ENCODE data around the gene TSC2. TPM values are rescaled to one million over a fixed set of nuclear protein-coding genes. Genes with fewer than 3 reads are reported as not detected.
"Not testable (repeated sequence)": the region's sequence is repeated elsewhere in the genome, so short reads cannot be mapped to it uniquely, and the experiment has no call there.

Gene TSC2
- total RNA-seq, 4 donors from 2014 or later: 75.4 to 507 (median 111) TPM

- no peak for DNase-seq (ENCODE audit: low spot score in 2 of 2)
- Histone ChIP-seq H3K27me3 (no peaks in the 10 kb centered on the region), H3K36me3 (peaks cover 3 to 90% (median 13%) of the 10 kb centered on the region in 3 donors), H3K27ac (no peak overlapping the region), H3K4me1 (no peaks in the 10 kb centered on the region), H3K9me3 (no peaks in the 10 kb centered on the region), H3K4me3 (no peak overlapping the region)
- TF ChIP-seq, protein P1, sequence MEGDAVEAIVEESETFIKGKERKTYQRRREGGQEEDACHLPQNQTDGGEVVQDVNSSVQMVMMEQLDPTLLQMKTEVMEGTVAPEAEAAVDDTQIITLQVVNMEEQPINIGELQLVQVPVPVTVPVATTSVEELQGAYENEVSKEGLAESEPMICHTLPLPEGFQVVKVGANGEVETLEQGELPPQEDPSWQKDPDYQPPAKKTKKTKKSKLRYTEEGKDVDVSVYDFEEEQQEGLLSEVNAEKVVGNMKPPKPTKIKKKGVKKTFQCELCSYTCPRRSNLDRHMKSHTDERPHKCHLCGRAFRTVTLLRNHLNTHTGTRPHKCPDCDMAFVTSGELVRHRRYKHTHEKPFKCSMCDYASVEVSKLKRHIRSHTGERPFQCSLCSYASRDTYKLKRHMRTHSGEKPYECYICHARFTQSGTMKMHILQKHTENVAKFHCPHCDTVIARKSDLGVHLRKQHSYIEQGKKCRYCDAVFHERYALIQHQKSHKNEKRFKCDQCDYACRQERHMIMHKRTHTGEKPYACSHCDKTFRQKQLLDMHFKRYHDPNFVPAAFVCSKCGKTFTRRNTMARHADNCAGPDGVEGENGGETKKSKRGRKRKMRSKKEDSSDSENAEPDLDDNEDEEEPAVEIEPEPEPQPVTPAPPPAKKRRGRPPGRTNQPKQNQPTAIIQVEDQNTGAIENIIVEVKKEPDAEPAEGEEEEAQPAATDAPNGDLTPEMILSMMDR (IDR thresholded peaks at IDR 0.05): no peak
- TF ChIP-seq EP300 (IDR thresholded peaks at IDR 0.05) (no peak), POLR2A (IDR thresholded peaks at IDR 0.05) (no peak)
- WGBS, 2 donors: 90 to 95% methylated on average over 16 of the region's 19 CpGs
These were observed 54.7 kb downstream of the TSC2 start for GRCh38 chr16:2102471-2102870.

DNA sequence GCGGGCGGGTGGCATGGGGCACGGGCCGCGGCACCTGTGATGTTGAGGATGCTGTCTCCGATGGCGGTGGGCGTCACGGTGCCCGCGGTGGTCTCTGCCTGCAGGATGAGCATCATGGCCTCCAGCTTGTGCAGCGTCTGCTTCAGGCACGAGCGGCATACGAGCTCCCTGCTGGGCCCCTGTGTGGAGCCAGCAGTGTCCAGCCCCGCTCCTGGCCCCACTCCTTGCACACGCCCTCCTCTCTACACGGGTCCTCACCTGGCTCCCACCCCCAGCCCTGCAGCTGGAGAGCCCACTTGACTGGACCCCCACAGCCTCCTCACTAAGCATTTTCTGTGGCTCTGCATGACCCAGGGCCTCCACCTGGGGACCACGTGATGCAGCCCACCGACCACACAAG, 56.7 kb downstream of the TSC2 start:
- H3K9me3 ChIP-seq; DNase-seq (ENCODE audit: low spot score in 2 of 2); H3K4me1 ChIP-seq; H3K4me3 ChIP-seq; H3K27ac ChIP-seq; H3K27me3 ChIP-seq: not testable (repeated sequence)
- H3K36me3 ChIP-seq: peaks cover 3 to 96% (median 22%) of the 10 kb centered on the region in 3 donors
- WGBS, 2 donors: 75 to 86% methylated on average over 2 to 14 of the region's 20 CpGs

GRCh38 chr16:2105291-2105690, 57.5 kb downstream of the TSC2 start:
- not testable (repeated sequence) for H3K27ac ChIP-seq; DNase-seq (ENCODE audit: low spot score in 2 of 2); H3K4me1 ChIP-seq; H3K4me3 ChIP-seq; H3K27me3 ChIP-seq; H3K9me3 ChIP-seq
- H3K36me3 ChIP-seq: peaks cover 3 to 96% (median 18%) of the 10 kb centered on the region in 3 donors
- 85 to 89% methylated on average over 14 to 19 of the region's 21 CpGs for WGBS, 2 donors

DNA sequence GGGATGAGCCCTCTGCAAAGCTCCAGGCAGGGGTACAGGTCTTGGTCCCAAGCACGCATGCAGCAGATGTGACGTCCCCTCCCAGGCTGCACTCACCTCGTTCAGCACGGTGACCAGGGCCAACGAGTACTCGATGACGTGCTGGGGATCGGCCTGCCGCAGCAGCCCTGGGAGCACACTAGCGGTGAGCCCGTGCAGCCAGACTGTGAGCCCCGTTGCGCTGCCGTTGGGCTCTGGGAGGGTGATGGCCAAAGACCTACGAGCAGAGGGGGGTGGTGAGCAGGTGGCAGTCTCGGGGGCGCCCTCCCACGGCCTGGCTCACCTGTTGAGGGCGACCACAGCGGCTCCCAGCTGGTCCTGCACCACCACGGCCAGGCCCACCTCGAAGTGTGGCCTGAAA, 58.0 kb downstream of the TSC2 start:
- not testable (repeated sequence) for H3K9me3 ChIP-seq; H3K27me3 ChIP-seq; H3K4me1 ChIP-seq; DNase-seq (ENCODE audit: low spot score in 2 of 2); H3K4me3 ChIP-seq; H3K27ac ChIP-seq
- 80 to 82% methylated on average over 3 to 6 of the region's 22 CpGs for WGBS, 2 donors
- H3K36me3 ChIP-seq: peaks cover 3 to 96% (median 18%) of the 10 kb centered on the region in 3 donors

GRCh38 chr16:2106211-2106610, 58.4 kb downstream of the TSC2 start:
- H3K4me1 ChIP-seq; H3K9me3 ChIP-seq; H3K4me3 ChIP-seq; DNase-seq (ENCODE audit: low spot score in 2 of 2); H3K27me3 ChIP-seq; H3K27ac ChIP-seq: not testable (repeated sequence)
- WGBS, 2 donors: 94 to 100% methylated on average over 2 to 13 of the region's 38 CpGs
- H3K36me3 ChIP-seq: peaks cover 3 to 96% (median 18%) of the 10 kb centered on the region in 3 donors

DNA sequence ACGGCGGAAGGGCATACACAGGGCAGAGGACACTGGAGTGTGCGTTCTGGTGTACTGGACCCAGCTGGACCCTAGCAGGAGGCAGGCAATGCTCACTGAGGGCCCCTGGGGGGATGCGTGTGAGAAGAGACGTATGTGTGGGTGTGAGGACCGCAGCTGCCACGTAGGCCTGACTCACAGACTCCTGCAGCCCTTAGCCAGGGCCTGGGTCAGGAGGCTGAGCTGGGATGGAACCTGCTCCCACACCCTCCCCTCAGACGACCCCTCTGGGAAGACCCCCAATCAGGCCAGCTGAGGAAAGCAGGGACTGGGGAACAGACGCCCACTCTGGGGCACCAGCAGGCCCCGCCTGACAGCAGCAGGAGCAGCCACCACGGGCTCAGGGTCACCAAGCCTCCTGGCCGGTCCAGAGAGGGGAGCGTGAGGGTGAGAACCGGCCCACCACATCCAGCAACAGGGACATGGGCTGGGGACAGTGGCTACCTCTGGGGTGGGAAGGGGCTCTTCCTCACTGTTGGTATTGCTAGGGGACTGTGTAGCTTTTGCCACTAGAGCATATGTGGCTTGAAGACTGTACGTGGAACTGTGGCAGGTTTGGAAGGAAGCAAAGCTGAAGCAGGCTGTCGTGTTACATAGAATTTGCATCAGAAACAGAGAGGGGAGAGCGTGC, 59.5 kb downstream of the TSC2 start:
- not testable (repeated sequence) for H3K27ac ChIP-seq; H3K9me3 ChIP-seq; H3K4me1 ChIP-seq; DNase-seq (ENCODE audit: low spot score in 2 of 2); H3K4me3 ChIP-seq; H3K27me3 ChIP-seq
- 74 to 76% methylated on average over 13 to 17 of the region's 17 CpGs for WGBS, 2 donors
- peaks cover 3 to 96% (median 18%) of the 10 kb centered on the region in 3 donors for H3K36me3 ChIP-seq

DNA sequence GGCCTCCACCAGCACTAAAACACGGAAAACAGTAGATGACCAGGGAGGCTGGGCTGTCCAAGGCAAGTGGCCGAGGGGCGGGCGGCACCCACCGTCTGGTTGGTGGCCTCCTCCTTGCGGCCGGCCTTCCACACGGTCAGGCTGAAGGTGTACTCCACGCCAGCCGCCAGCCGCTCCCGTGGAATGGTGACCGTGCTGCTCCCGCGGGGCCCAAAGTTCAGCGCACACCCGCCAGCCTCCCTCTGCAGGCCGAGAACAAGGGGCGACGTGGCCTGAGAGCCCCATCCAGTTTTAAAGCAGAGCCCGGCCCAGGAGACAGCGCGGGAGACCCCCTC, 60.0 kb downstream of the TSC2 start:
- H3K9me3 ChIP-seq; DNase-seq (ENCODE audit: low spot score in 2 of 2); H3K4me1 ChIP-seq; H3K4me3 ChIP-seq; H3K27ac ChIP-seq; H3K27me3 ChIP-seq: not testable (repeated sequence)
- 93 to 94% methylated on average over 15 to 20 of the region's 23 CpGs for WGBS, 2 donors
- peaks cover 3 to 96% (median 18%) of the 10 kb centered on the region in 3 donors for H3K36me3 ChIP-seq

GRCh38 chr16:2108446-2109270, 60.9 kb downstream of the TSC2 start:
- not testable (repeated sequence) for DNase-seq (ENCODE audit: low spot score in 2 of 2); H3K4me3 ChIP-seq; H3K27me3 ChIP-seq; H3K27ac ChIP-seq; H3K9me3 ChIP-seq; H3K4me1 ChIP-seq
- H3K36me3 ChIP-seq: peaks cover 3 to 94% (median 18%) of the 10 kb centered on the region in 3 donors
- 95 to 96% methylated on average over 52 to 56 of the region's 73 CpGs for whole genome bisulfite sequencing, 2 donors

DNA sequence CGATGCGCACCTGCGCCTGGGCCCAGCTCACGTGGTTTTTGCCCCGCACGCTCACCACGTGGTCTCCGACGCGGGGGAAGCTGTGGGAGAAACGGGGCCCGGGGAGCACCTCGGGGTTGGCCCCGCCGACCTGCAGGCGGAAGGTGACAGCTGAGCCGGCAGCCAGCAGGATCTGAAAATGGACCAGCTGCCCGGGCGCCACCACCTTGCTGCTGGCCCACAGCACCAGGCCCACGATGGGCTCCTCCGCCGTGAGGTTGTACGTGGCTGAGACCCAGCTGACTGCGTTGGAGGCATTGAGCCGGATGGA, 61.4 kb downstream of the TSC2 start:
- not testable (repeated sequence) for H3K4me3 ChIP-seq; H3K27ac ChIP-seq; H3K9me3 ChIP-seq; DNase-seq (ENCODE audit: low spot score in 2 of 2); H3K4me1 ChIP-seq; H3K27me3 ChIP-seq
- WGBS, 2 donors: 94 to 95% methylated on average over 9 to 24 of the region's 25 CpGs
- peaks cover 3 to 95% (median 18%) of the 10 kb centered on the region in 3 donors for H3K36me3 ChIP-seq

DNA sequence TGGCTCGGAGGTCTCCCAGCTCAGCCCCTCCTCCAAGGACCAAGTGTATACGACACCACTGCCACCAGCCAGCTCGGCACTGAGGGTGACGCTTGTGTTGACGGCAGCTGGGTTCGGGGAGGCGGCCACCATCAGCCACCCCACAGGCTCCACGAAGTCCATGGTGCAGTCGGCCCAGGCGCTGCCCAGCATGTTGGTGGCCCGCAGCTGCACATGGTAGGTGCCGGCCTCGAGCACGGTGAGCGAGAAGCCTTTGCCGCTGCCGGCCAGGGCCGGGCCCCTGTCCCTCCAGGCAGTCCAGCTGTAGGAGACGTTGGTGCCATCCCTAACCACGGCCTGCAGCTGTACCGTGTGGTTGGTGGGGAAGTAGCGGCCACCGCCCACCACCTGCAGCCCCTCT, 62.1 kb downstream of the TSC2 start:
- not testable (repeated sequence) for H3K27me3 ChIP-seq; H3K9me3 ChIP-seq; DNase-seq (ENCODE audit: low spot score in 2 of 2); H3K4me3 ChIP-seq; H3K27ac ChIP-seq; H3K4me1 ChIP-seq
- WGBS, 2 donors: 73% methylated on average over 3 of the region's 23 CpGs; no CpG with 5 or more reads in 1 of the 2 donors
- peaks cover 3 to 96% (median 18%) of the 10 kb centered on the region in 3 donors for H3K36me3 ChIP-seq

GRCh38 chr16:2110332-2111008, 62.7 kb downstream of the TSC2 start:
- not testable (repeated sequence) for H3K9me3 ChIP-seq; H3K4me3 ChIP-seq; H3K27ac ChIP-seq; H3K27me3 ChIP-seq; H3K4me1 ChIP-seq; DNase-seq (ENCODE audit: low spot score in 2 of 2)
- peaks cover 3 to 97% (median 18%) of the 10 kb centered on the region in 3 donors for H3K36me3 ChIP-seq
- WGBS, 2 donors: 90 to 92% methylated on average over 25 to 35 of the region's 43 CpGs

DNA sequence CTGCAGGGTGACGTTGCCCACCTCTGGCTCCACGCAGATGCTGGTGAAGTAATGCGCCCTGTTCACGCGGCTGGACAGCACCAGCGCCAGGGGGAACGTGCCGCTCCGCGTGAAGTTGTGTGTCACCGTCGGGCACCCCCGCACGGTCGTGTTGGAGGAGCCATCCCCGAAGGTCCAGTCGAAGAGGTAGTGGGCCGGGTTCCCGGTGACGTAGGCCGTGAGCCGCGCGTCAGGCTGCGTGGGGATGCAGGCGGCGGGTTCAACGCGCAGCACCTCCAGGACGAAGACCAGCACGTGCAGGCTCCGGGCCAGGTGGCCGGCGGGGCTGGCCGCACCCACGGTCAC, 63.2 kb downstream of the TSC2 start:
- H3K27me3 ChIP-seq; DNase-seq (ENCODE audit: low spot score in 2 of 2); H3K27ac ChIP-seq; H3K4me3 ChIP-seq; H3K4me1 ChIP-seq; H3K9me3 ChIP-seq: not testable (repeated sequence)
- 96% methylated on average over 24 to 26 of the region's 36 CpGs for WGBS, 2 donors
- peaks cover 0 to 96% (median 18%) of the 10 kb centered on the region in 3 donors for H3K36me3 ChIP-seq
